Heart left ventricle (tissue), 16 donors: ENCODE measurements around the gene SCN1B. TPM values are rescaled to one million over a fixed set of nuclear protein-coding genes. Genes with fewer than 3 reads are reported as not detected.

Experiments used
- ATAC-seq, 4 donors: fragments of 200-7000 bp; cut with Tn5 transposase; one replicate each; pipeline ENCODE4 v1.9.1; 2020 to 2022; ENCODE audit warnings: moderate library complexity in 4 of 4, mild to moderate bottlenecking in 3 of 4, moderate number of reproducible peaks in 1 of 4
- DNase-seq, 5 donors: peaks; one replicate each; pipeline ENCODE4 v3.0.0-alpha.2; 2020
- H3K27ac ChIP-seq, 12 donors: fragments of 200-600 bp; sonication (generic) in 4 of 12; one replicate each; pipeline versions ENCODE4 v1.5.0 to v1.8.0; 2016 to 2022; ENCODE audit warnings: mild to moderate bottlenecking in 2 of 12
- H3K27me3 ChIP-seq, 9 donors: fragments of 200-600 bp; sonication (generic) in 2 of 9; one replicate each; pipeline versions ENCODE4 v1.5.1 to v1.8.0; 2016 to 2022; ENCODE audit warnings: mild to moderate bottlenecking in 3 of 9
- H3K36me3 ChIP-seq, 9 donors: fragments of 200-600 bp; sonication (generic) in 2 of 9; one replicate each; pipeline versions ENCODE4 v1.5.0 to v1.8.0; 2018 to 2022; ENCODE audit warnings: mild to moderate bottlenecking in 2 of 9
- H3K4me1 ChIP-seq, 12 donors: fragments of 200-600 bp; sonication (generic) in 4 of 12; one replicate each; pipeline versions ENCODE4 v1.5.0 to v1.8.0; 2016 to 2022; ENCODE audit warnings: mild to moderate bottlenecking in 3 of 12
- H3K4me3 ChIP-seq, 12 donors: fragments of 200-600 bp; sonication (generic) in 4 of 12; one replicate each; pipeline versions ENCODE4 v1.5.0 to v1.8.0; 2017 to 2022; ENCODE audit warnings: mild to moderate bottlenecking in 9 of 12, moderate library complexity in 4 of 12
- H3K9me3 ChIP-seq, 12 donors: fragments of 200-600 bp; sonication (generic) in 4 of 12; one replicate each; pipeline versions ENCODE4 v1.5.0 to v1.8.0; 2016 to 2022; ENCODE audit warnings: mild to moderate bottlenecking in 1 of 12
- CTCF ChIP-seq, 12 donors: fragments of 200-600 bp; sonication (generic) in 4 of 12; IDR thresholded peaks; one replicate each; pipeline versions ENCODE4 v1.5.0 to v1.8.0; 2018 to 2022; ENCODE audit warnings: antibody characterized with exemption in 12 of 12, mild to moderate bottlenecking in 5 of 12
- POLR2A ChIP-seq, 2 donors: fragments of 450-650 bp; IDR thresholded peaks; one replicate each; pipeline ENCODE4 v1.6.1; 2017; ENCODE audit warnings: antibody characterized with exemption in 2 of 2, mild to moderate bottlenecking in 2 of 2, moderate library complexity in 2 of 2
- WGBS, 4 donors: extraction: QIAGEN DNeasy Blood & Tissue Kit in 2 of 4; methylation state at CpG; one replicate each; pipeline versions ENCODE4 v1.1.5 to v1.1.7; 2013 to 2018; 5-methylcytosine and 5-hydroxymethylcytosine counted together
- intact Hi-C, 10 donors: fragments of 100-400 bp; cut with DNase I; formaldehyde crosslinking; loops; one replicate each; pipeline versions ENCODE4 v1.11.1 to v1.14.2; 2022
- polyA plus RNA-seq, 2 donors: library from polyadenylated mRNA; stranded (reverse); fragments of 200-250 nt; gene quantifications; one replicate each; pipeline ENCODE4 v1.2.3, GENCODE V29; 2013
- total RNA-seq, 9 donors: library from RNA; depleted of rRNA in 2 of 9; stranded (reverse); fragments of >200 nt in 2 of 9; fragmentation: NEBNext Ultra II Directional in 3 of 9; extraction: Animal tissue kit (Norgen Biotek cat#: 25700) in 3 of 9; gene quantifications; one replicate each; pipeline versions ENCODE4 v1.1.0 to v1.2.4, GENCODE V29; 2016 to 2023
- donor health status: ischemic (EF 13 %, LVEDD 7.1; RV severe dilation, severe dysfunction).
- donor health status: healthy with polysubstance abuse.
- donor health status: DM: no; HTN: yes; CAD: no.
- donor health status: DM: no; HTN: no; CAD: no.
- donor health status: ischemic (EF 25% LVEDD 6.9; RV normal size, moderate dysfunction).
- donor health status: ischemic (EF 25% LVEDD 5.7; RV mildly dilated, moderate dysfunction).
- donor health status: healthy.
- donor health status: DM: yes; HTN: yes; CAD: no.
- donor health status: ischemic (EF 35%, LVEDD 5.7; RV mildly dilated, moderate dysfunction).
- donor health status: nonischemic (EF 11% LVEDD 7.7; RV severe dilation, severe dysfunction).
- donor health status: DM: yes; HTN: yes; CAD: no.
- donor health status: PGD.
- donor health status: ischemic (EF 29% LVEDD 5.4; RV normal size, mild dysfunction).
- donor health status: nonischemic (EF 23%, LVEDD 6.1; RV moderate dilation, normal function).

Gene SCN1B
- total and polyA plus RNA-seq, 11 donors, result 19.7 to 68.3 (median 32.4) TPM

DNA sequence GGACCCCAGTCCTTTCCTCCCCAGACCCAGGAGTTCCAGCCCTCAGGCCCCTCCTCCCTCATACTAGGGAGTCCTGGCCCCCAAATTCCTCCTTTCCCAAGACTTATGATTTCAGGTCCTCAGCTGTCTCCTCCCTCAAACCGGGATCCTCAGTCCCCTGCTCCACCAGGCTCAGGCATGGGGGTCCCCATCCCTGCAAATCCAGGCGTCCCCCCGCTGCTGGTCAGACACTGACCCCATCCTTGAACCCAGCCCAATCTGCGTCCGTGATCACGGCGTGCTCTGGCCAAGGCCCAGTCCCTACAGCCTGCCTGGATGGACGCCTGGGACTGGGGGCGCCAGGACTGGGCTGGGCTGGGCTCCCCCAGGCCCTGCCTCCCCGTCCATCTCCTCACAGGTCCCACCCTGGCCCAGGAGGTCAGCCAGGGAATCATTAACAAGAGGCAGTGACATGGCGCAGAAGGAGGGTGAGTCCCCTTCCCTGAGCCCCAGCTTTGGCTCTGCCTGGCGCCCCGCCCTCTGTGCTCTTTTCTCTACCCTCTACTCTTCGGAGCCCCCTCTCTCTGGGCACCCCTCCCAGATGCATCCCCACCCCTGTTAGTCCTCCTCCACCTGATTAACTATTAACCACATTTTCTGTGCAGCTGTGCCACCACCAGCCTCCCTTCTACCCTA, 11.9 kb downstream of the SCN1B start:
- Histone ChIP-seq H3K27me3 (no peaks in the 10 kb centered on the region), H3K9me3 (no peaks in the 10 kb centered on the region), H3K36me3 (no peaks in the 10 kb centered on the region), H3K4me3 (no peak overlapping the region), H3K4me1 (peaks cover 0 to 57% (median 43%) of the 10 kb centered on the region in 12 donors), H3K27ac (peak overlapping the region in 7 of 12 donors; percentile 71 to 92 (median 84))
- 77 to 84% (median 78%) methylated on average over 14 of the region's 14 CpGs for WGBS, 4 donors
- intact Hi-C loops, result loop anchor here in 2 of 10 donors (10.0 kb wide), 2 partner anchors 93 to 223 kb away; partner anchors contain the start of genes FXYD1 (in 1 of the 2), LGI4 (in 1 of the 2) and USF2 (in 1 of the 2)
- DNase-seq, result no peak
- ATAC-seq, result no peak
- no peak for TF ChIP-seq POLR2A (IDR thresholded peaks at IDR 0.05)
- no peak for TF ChIP-seq CTCF (IDR thresholded peaks at IDR 0.05)

- Histone ChIP-seq H3K4me3 (no peak overlapping the region), H3K9me3 (no peaks in the 10 kb centered on the region), H3K27me3 (no peaks in the 10 kb centered on the region), H3K36me3 (no peaks in the 10 kb centered on the region), H3K27ac (no peak overlapping the region), H3K4me1 (peaks cover 0 to 49% (median 34%) of the 10 kb centered on the region in 12 donors)
- DNase-seq, result peak in 1 of 5 donors; percentile 18
- no peak for ATAC-seq
- WGBS, 4 donors, result 81 to 89% (median 84%) methylated on average over 12 to 14 of the region's 14 CpGs
- intact Hi-C loops, result loop anchor here in 2 of 10 donors (10.0 kb wide), 2 partner anchors 92 to 222 kb away; partner anchors contain the start of genes FXYD1 (in 1 of the 2), LGI4 (in 1 of the 2) and USF2 (in 1 of the 2)
- TF ChIP-seq POLR2A (IDR thresholded peaks at IDR 0.05) (no peak), CTCF (IDR thresholded peaks at IDR 0.05) (no peak)
Observed at GRCh38 chr19:35042954-35043604, 12.8 kb downstream of the SCN1B start.

- no peak overlapping the region for H3K27ac ChIP-seq
- DNase-seq, result peak in 1 of 5 donors; percentile 12
Observed at GRCh38 chr19:35043906-35044305, 13.6 kb downstream of the SCN1B start.

More at GRCh38 chr19:35043906-35044305, 13.6 kb downstream of the SCN1B start:
- Histone ChIP-seq H3K4me3 (no peak overlapping the region), H3K27me3 (no peaks in the 10 kb centered on the region), H3K9me3 (no peaks in the 10 kb centered on the region), H3K36me3 (no peaks in the 10 kb centered on the region), H3K4me1 (peaks cover 0 to 44% (median 30%) of the 10 kb centered on the region in 12 donors)
- intact Hi-C loops, result loop anchor here in 5 of 10 donors (2.0 to 10.0 kb wide), 3 partner anchors 47 to 221 kb away; partner anchors contain the start of genes FXYD1 (in 1 of the 5), LGI4 (in 1 of the 5) and USF2 (in 1 of the 5)
- WGBS, 4 donors, result 80 to 86% (median 84%) methylated on average over 14 of the region's 14 CpGs
- ATAC-seq, result no peak
- TF ChIP-seq CTCF (IDR thresholded peaks at IDR 0.05) (no peak), POLR2A (IDR thresholded peaks at IDR 0.05) (no peak)
